GM12891 (cell line): ENCODE data around the gene KDM1B.

Experiments
- POLR2A ChIP-seq: IDR thresholded peaks from 2 replicates; pipeline ENCODE4 v1.6.1; 2011; ENCODE audit warnings: low read depth, low read length, control low read depth
- POLR2AphosphoS5 ChIP-seq: IDR thresholded peaks from 2 replicates; pipeline ENCODE4 v1.6.1; 2011; ENCODE audit warnings: low read depth, low read length, control low read depth
- SPI1 ChIP-seq: IDR thresholded peaks from 2 replicates; pipeline ENCODE4 v1.6.1; 2011; ENCODE audit warnings: low read depth, low read length, control low read depth
- TAF1 ChIP-seq: IDR thresholded peaks from 2 replicates; pipeline ENCODE4 v1.6.1; 2011; ENCODE audit warnings: low read depth, low read length, control low read depth

DNA sequence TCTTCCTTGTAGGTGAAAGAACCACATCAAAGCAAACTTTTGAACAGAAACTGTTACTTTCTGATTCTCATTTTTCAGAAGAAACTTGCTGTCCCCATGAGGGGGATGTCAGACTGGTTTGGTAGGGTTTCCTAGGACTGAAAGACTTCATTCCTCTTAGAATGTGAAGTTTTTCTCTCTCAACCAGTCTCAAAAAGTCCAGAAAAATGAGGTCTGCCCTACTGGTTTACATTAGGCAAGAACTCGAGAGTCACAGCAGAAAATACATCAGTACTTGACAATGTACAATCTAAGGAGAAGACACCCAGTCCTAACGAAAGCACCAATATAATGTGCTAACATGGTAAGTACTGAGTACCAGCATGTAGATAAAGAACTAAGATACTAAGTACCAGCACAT is 20.1 kb upstream of the KDM1B start:
- TF ChIP-seq POLR2A: no peak
- no peak for TF ChIP-seq SPI1
- TF ChIP-seq POLR2AphosphoS5: no peak
- TF ChIP-seq TAF1: no peak
